OCI-M2 (cell line): ENCODE data around the gene NAA10.

Experiments
- DNase-seq: peaks from one replicate; lab custom pipeline; 2025; ENCODE audit not compliant: unreplicated experiment; lab: John Stamatoyannopoulos, UW

NAA10 gene

GRCh38 chrX:153911798-153912197 is 23.0 kb downstream of the NAA10 start:
- DNase-seq, result no peak

- DNase-seq, result no peak
Measured at GRCh38 chrX:153910446-153910845, 24.4 kb downstream of the NAA10 start.

GRCh38 chrX:153909980-153910360 is 24.9 kb downstream of the NAA10 start:
- DNase-seq, result no peak

- no peak for DNase-seq
Measured at GRCh38 chrX:153909024-153909979, 25.5 kb downstream of the NAA10 start.

GRCh38 chrX:153908219-153908860 is 26.5 kb downstream of the NAA10 start:
- DNase-seq, result no peak

GRCh38 chrX:153907456-153907855 is 27.4 kb downstream of the NAA10 start:
- no peak for DNase-seq

GRCh38 chrX:153906126-153906917 is 28.5 kb downstream of the NAA10 start:
- no peak for DNase-seq

GRCh38 chrX:153905481-153906095 is 29.2 kb downstream of the NAA10 start:
- no peak for DNase-seq

GRCh38 chrX:153903991-153904957 is 30.6 kb downstream of the NAA10 start, which contains the start of gene AVPR2:
Gene AVPR2 (plus strand): TSS chrX:153904673. CDS start chrX:153905146, 473 bp downstream.
- DNase-seq, result no peak

- DNase-seq, result no peak
Measured at GRCh38 chrX:153903238-153903980, 31.4 kb downstream of the NAA10 start.

- DNase-seq, result no peak
Measured at GRCh38 chrX:153902385-153902784, 32.5 kb downstream of the NAA10 start.

- DNase-seq, result no peak
Measured at GRCh38 chrX:153901753-153902140, 33.1 kb downstream of the NAA10 start.

- no peak for DNase-seq
Measured at GRCh38 chrX:153900831-153901752, 33.7 kb downstream of the NAA10 start.

- DNase-seq, result no peak
Measured at GRCh38 chrX:153897899-153898298, 36.9 kb downstream of the NAA10 start.

- DNase-seq, result no peak
Measured at GRCh38 chrX:153889123-153889522, 45.7 kb downstream of the NAA10 start.

- DNase-seq, result no peak
Measured at GRCh38 chrX:153888344-153888743, 46.5 kb downstream of the NAA10 start.

GRCh38 chrX:153887385-153887784 is 47.5 kb downstream of the NAA10 start:
- DNase-seq, result no peak

- DNase-seq, result no peak
Measured at GRCh38 chrX:153886915-153887314, 47.9 kb downstream of the NAA10 start.
